Psoas muscle (tissue), 8 donors: ENCODE data around the gene STK10. TPM values are rescaled to one million over a fixed set of nuclear protein-coding genes. Genes with fewer than 3 reads are reported as not detected.
A peak's percentile ranks its signal among the peaks of the same experiment; 100 is the strongest.

Experiments
- ATAC-seq, 4 donors: fragments of 200-7000 bp; cut with Tn5 transposase; one replicate each; pipeline ENCODE4 v1.9.1; 2020; ENCODE audit warnings: moderate library complexity in 3 of 4, mild to moderate bottlenecking in 2 of 4
- DNase-seq, 2 donors: peaks; one replicate each; pipeline ENCODE4 v3.0.0-alpha.2; 2020
- H3K27ac ChIP-seq: fragments of 200-600 bp; one replicate; pipeline ENCODE4 v1.8.0; 2022
- H3K27me3 ChIP-seq, 3 donors: fragments of 200-600 bp in 1 of 3; one replicate each; pipeline versions ENCODE4 v1.6.1 to v1.8.0; 2013 to 2022; ENCODE audit warnings: low read length in 2 of 3, mild to moderate bottlenecking in 2 of 3, moderate library complexity in 1 of 3; ENCODE audit not compliant: insufficient read depth in 3 of 3
- H3K36me3 ChIP-seq, 2 donors: fragments of 200-600 bp in 1 of 2; one replicate each; pipeline versions ENCODE4 v1.6.1 to v1.8.0; 2013 to 2022; ENCODE audit warnings: low read depth in 1 of 2, mild to moderate bottlenecking in 1 of 2, moderate library complexity in 1 of 2; ENCODE audit not compliant: insufficient read depth in 1 of 2
- H3K4me1 ChIP-seq: fragments of 200-600 bp; one replicate; pipeline ENCODE4 v1.8.0; 2022
- H3K4me3 ChIP-seq: fragments of 200-600 bp; one replicate; pipeline ENCODE4 v1.8.0; 2022; ENCODE audit warnings: mild to moderate bottlenecking
- H3K9me3 ChIP-seq: fragments of 200-600 bp; one replicate; pipeline ENCODE4 v1.8.0; 2022
- CTCF ChIP-seq: fragments of 200-600 bp; IDR thresholded peaks from one replicate; pipeline ENCODE4 v1.8.0; 2022; ENCODE audit warnings: antibody characterized with exemption
- WGBS, 3 donors: extraction: QIAGEN DNeasy Blood & Tissue Kit; methylation state at CpG; one replicate each; pipeline versions ENCODE4 v1.1.6 to v1.1.7; 2013; 5-methylcytosine and 5-hydroxymethylcytosine counted together
- intact Hi-C, 2 donors: fragments of 100-400 bp; cut with DNase I; formaldehyde crosslinking; loops; one replicate each; pipeline versions ENCODE4 v1.11.0 to v1.14.2; 2022
- polyA plus RNA-seq, 3 donors: library from polyadenylated mRNA; stranded (reverse); fragments of 200-250 nt; gene quantifications; one replicate each; pipeline ENCODE4 v1.2.3, GENCODE V29; 2013
- total RNA-seq, 4 donors: library from RNA; stranded (reverse); fragmentation: NEBNext Ultra II Directional in 2 of 4; extraction: Animal tissue kit (Norgen Biotek cat#: 25700) in 2 of 4; gene quantifications; one replicate each; pipeline versions ENCODE4 v1.2.1 to v1.2.4, GENCODE V29; 2021 to 2023
- donor health status: healthy with polysubstance abuse.
- donor health status: DM: no; HTN: no; CAD: no; lungs with moderate emphysema.
- donor health status: Bipolar disorder and iron deficiency.
- donor health status: healthy.
- donor health status: DM: yes; HTN: yes; CAD: no.
- donor health status: DM: no; HTN: no; CAD: no.
- donor health status: DM: no; HTN: no; CAD: no.
- donor health status: DM: yes; HTN: yes; CAD: no.

STK10 gene
- total and polyA plus RNA-seq, 7 donors: 1.9 to 8.6 (median 6.2) TPM

DNA sequence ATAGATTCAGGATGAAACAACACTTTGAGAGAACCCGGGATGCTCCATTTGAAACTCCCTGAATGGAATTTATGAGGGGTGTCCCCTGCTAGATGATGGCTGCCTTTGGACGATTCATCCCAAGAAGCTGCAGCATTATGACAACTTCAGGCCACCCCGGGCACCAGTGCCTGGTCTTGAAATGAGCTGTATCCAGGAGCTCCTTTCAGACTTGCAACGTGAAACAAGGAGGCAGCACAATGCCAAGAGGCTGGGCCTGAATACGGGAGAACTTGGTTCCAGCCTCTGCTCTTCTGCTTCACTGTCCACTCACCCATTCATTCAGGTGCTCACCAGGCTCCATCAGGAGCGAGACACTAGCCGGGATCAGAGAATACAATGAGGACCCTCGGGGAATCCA, 78.3 kb downstream of the STK10 start:
- H3K27me3 ChIP-seq: no peaks in the 10 kb centered on the region
- TF ChIP-seq CTCF: no peak
- no peak overlapping the region for H3K4me3 ChIP-seq
- H3K27ac ChIP-seq: no peak overlapping the region
- H3K4me1 ChIP-seq: peaks cover 14% of the 10 kb centered on the region
- H3K9me3 ChIP-seq: no peaks in the 10 kb centered on the region
- DNase-seq (no peak), ATAC-seq (no peak)
- 64 to 73% (median 69%) methylated on average over 8 of the region's 8 CpGs for WGBS, 3 donors
- H3K36me3 ChIP-seq: no peaks in the 10 kb centered on the region
- intact Hi-C loops: no loop called here

DNA sequence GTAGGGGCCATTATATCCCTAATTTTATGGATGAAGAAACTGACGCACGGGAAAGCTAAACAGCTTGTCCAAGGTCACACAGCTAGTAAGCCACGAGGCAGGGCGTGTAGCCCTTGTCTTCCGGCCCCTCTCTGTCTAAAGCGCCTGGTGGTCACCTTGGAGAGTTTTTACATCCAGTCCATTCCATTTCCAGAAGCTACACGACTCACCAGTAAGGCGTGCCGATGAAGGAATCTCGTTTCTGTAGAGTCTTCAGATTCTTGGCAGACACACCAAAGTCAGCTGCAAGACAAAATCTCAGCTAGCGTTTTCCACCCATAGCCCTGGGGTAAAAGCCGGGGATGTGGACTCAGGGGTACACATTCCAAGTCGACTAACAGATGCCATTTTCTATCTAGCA, 80.5 kb downstream of the STK10 start:
- Histone ChIP-seq H3K4me1 (peaks cover 14% of the 10 kb centered on the region), H3K27me3 (no peaks in the 10 kb centered on the region), H3K27ac (no peak overlapping the region), H3K9me3 (no peaks in the 10 kb centered on the region), H3K4me3 (no peak overlapping the region), H3K36me3 (no peaks in the 10 kb centered on the region)
- no peak for TF ChIP-seq CTCF
- DNase-seq: no peak
- intact Hi-C loops: loop anchor here (2.0 kb wide), 2 partner anchors 81 to 185 kb away; partner anchors contain the start of gene STK10 (in 1 of the 2)
- 16 to 24% (median 18%) methylated on average over 13 of the region's 13 CpGs for whole genome bisulfite sequencing, 3 donors
- ATAC-seq: no peak

DNA sequence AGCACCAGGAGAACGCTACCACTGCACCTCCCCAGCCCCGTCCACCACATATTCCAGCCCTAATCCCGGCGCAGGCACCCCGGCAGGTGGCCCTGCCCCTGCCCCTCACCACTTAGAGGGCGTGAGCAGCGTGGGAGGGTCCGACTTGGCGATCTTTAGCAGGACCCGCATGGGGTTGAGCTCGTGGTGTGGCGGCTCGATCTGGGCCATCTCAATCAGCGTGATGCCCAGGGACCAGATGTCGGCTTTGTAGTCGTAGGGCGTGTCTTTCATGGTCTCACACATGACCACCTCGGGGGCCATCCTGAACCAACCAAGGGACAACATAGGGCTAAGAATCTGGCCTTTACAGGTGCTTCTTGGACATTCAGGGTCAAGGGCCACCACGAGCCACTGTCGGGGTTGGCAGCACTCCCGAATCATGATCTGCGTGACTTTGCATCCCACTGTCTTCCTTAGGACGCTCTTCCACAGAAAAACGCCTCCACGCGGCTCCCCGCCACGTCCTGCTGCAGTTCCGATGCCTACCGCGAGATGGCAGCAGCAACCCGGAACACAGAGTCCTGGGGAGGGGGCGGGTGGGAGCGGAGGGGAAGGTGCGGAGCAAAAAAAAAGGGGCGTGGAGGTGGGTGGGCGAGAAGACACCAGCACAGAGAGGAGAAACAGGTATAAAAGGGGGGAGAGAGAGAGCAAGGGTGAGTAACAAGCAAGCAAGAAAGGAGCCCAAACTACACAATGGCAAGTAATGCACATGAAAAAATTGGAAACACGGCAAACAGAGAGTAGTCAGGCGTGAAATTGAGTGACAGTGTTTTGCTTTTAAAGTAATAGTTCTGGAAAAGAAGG, 81.3 kb downstream of the STK10 start:
- ATAC-seq (peak; percentile 42 to 81 (median 56)), DNase-seq (peak; percentile 57 to 72)
- Histone ChIP-seq H3K9me3 (no peaks in the 10 kb centered on the region), H3K4me1 (peaks cover 14% of the 10 kb centered on the region), H3K27ac (no peak overlapping the region), H3K36me3 (no peaks in the 10 kb centered on the region), H3K4me3 (peak overlapping the region; percentile 47), H3K27me3 (no peaks in the 10 kb centered on the region)
- TF ChIP-seq CTCF: peak; percentile 92
- intact Hi-C loops: loop anchor here (1.0 to 2.0 kb wide), 3 partner anchors 82 to 186 kb away; partner anchors contain the start of gene STK10 (in 2 of the 2)
- 24 to 30% (median 28%) methylated on average over 39 of the region's 39 CpGs for WGBS, 3 donors

DNA sequence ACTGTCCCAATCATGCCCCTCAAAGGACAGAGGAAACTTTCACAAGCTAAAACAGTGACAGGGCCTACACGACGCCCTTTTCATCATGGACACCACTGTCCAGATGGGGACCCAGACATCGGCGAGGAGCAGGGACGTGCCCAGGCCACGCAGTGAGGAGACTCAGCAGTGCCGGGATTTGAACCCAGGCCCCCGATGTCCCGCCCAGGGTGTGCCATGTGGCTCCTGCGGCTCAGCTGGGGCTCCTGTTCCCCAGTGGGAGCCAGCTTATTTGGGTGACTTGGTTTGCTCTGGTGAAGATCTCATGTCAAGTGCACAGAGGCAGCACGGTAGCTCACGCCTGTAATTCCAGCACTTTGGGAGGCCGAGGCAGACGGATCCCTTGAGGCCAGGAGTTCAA, 82.2 kb downstream of the STK10 start:
- Histone ChIP-seq H3K27ac (no peak overlapping the region), H3K4me3 (no peak overlapping the region), H3K9me3 (no peaks in the 10 kb centered on the region), H3K36me3 (no peaks in the 10 kb centered on the region), H3K4me1 (peaks cover 14% of the 10 kb centered on the region), H3K27me3 (no peaks in the 10 kb centered on the region)
- intact Hi-C loops: loop anchor here (1.0 to 2.0 kb wide), 3 partner anchors 82 to 187 kb away; partner anchors contain the start of gene STK10 (in 2 of the 2)
- DNase-seq: no peak
- 86 to 90% (median 89%) methylated on average over 14 of the region's 14 CpGs for WGBS, 3 donors
- ATAC-seq: no peak
- TF ChIP-seq CTCF: no peak
